ENCODE data around the gene MDN1.

Gene MDN1

GRCh38 chr6:89834884-89835792 is 15.5 kb upstream of the MDN1 start:
- H3K36me3 ChIP-seq (replicated peaks; ENCODE audit: insufficient read depth, low read length): peaks cover 4% of the 10 kb centered on the region; the same call in 1 of the 2 replicates
- peaks cover 4% of the 10 kb centered on the region; the same call in 1 of the 2 replicates for H4K20me1 ChIP-seq (ENCODE audit: insufficient read depth, low read length)
- H3K27ac ChIP-seq (ENCODE audit: low read length): peak overlapping the region; percentile 2; the same call in 1 of the 2 replicates
- peaks cover 67% of the 10 kb centered on the region for H3K79me2 ChIP-seq (ENCODE audit: low read length)
- no peaks in the 10 kb centered on the region for H3K27me3 ChIP-seq (replicated peaks; ENCODE audit: insufficient read depth, low read length)
- H3F3A ChIP-seq (ENCODE audit: insufficient read depth, low read length): no peaks in the 10 kb centered on the region
- peaks cover 9% of the 10 kb centered on the region; the same call in 1 of the 2 replicates for H3K4me1 ChIP-seq (ENCODE audit: low read length)
- peak; percentile 49 for DNase-seq
- peak overlapping the region; percentile 32; the same call in 1 of the 2 replicates for H3K4me2 ChIP-seq (ENCODE audit: low read depth, low read length)
- no peak overlapping the region for H2AFZ ChIP-seq (ENCODE audit: low read length)
- no peak for TF ChIP-seq EZH2phosphoT487 (IDR thresholded peaks at IDR 0.05; ENCODE audit: low read length)
- TF ChIP-seq CTCF (IDR thresholded peaks at IDR 0.05; ENCODE audit: low read length): no peak
- no peak for TF ChIP-seq EZH2 (optimal IDR thresholded peaks at IDR 0.05; ENCODE audit: low read depth, low read length)
- H3K9ac ChIP-seq (ENCODE audit: low read length): no peak overlapping the region
- no peaks in the 10 kb centered on the region for H3K9me2 ChIP-seq (replicated peaks; ENCODE audit: insufficient read depth, low read length)
- H3K9me3 ChIP-seq (replicated peaks; ENCODE audit: insufficient read depth, low read length): no peaks in the 10 kb centered on the region
- no peak overlapping the region for H3K4me3 ChIP-seq (ENCODE audit: low read length)

GRCh38 chr6:89830170-89830809 is 10.7 kb upstream of the MDN1 start:
- Histone ChIP-seq H3K79me2 (ENCODE audit: low read length) (peaks cover 30% of the 10 kb centered on the region), H3K4me2 (ENCODE audit: low read depth, low read length) (peak overlapping the region; percentile 95), H3K9me2 (replicated peaks; ENCODE audit: insufficient read depth, low read length) (no peaks in the 10 kb centered on the region)

More at GRCh38 chr6:89830170-89830809, 10.7 kb upstream of the MDN1 start:
- peaks cover 4% of the 10 kb centered on the region; the same call in 1 of the 2 replicates for H3K36me3 ChIP-seq (replicated peaks; ENCODE audit: insufficient read depth, low read length)
- H3K27ac ChIP-seq (ENCODE audit: low read length): peak overlapping the region; percentile 50; the same call in 1 of the 2 replicates
- peaks cover 7% of the 10 kb centered on the region for H3F3A ChIP-seq (ENCODE audit: insufficient read depth, low read length)
- H3K9ac ChIP-seq (ENCODE audit: low read length): peak overlapping the region; percentile 92
- H2AFZ ChIP-seq (ENCODE audit: low read length): peak overlapping the region; percentile 82
- H3K4me1 ChIP-seq (ENCODE audit: low read length): peaks cover 4% of the 10 kb centered on the region; the same call in 1 of the 2 replicates
- DNase-seq: no peak
- H3K9me3 ChIP-seq (replicated peaks; ENCODE audit: insufficient read depth, low read length): no peaks in the 10 kb centered on the region
- peak overlapping the region; percentile 88 for H3K4me3 ChIP-seq (ENCODE audit: low read length)
- TF ChIP-seq EZH2 (optimal IDR thresholded peaks at IDR 0.05; ENCODE audit: low read depth, low read length): no peak
- TF ChIP-seq EZH2phosphoT487 (IDR thresholded peaks at IDR 0.05; ENCODE audit: low read length): no peak
- TF ChIP-seq CTCF (IDR thresholded peaks at IDR 0.05; ENCODE audit: low read length): no peak
- H4K20me1 ChIP-seq (ENCODE audit: insufficient read depth, low read length): peaks cover 4% of the 10 kb centered on the region; the same call in 1 of the 2 replicates
- no peaks in the 10 kb centered on the region for H3K27me3 ChIP-seq (replicated peaks; ENCODE audit: insufficient read depth, low read length)
